HCT116 (cell line): ENCODE data around the gene NACAD.

Experiments used
- CEBPB ChIP-seq: IDR thresholded peaks from 2 replicates; pipeline ENCODE4 v1.6.1; 2012; ENCODE audit warnings: low read depth
- EZH2 ChIP-seq: fragments of 200-600 bp; sonication (generic); IDR thresholded peaks from 2 replicates; pipeline ENCODE4 v1.6.1; 2017; ENCODE audit warnings: antibody characterized with exemption, mixed run types
- MAX ChIP-seq: IDR thresholded peaks from 2 replicates; pipeline ENCODE4 v1.6.1; 2012
- POLR2A ChIP-seq: IDR thresholded peaks from 2 replicates; pipeline ENCODE4 v1.7.0; 2011; ENCODE audit warnings: borderline replicate concordance; ENCODE audit not compliant: insufficient read depth, insufficient read length; ENCODE audit errors: extremely low read depth
- POLR2AphosphoS5 ChIP-seq: IDR thresholded peaks from 2 replicates; pipeline ENCODE4 v1.6.1; 2011; ENCODE audit warnings: mild to moderate bottlenecking, low read depth, low read length, moderate library complexity
- SRF ChIP-seq: IDR thresholded peaks from 2 replicates; pipeline ENCODE4 v1.6.1; 2012; ENCODE audit warnings: low read depth
- TCF7L2 ChIP-seq: IDR thresholded peaks from 2 replicates; pipeline ENCODE4 v1.7.0; 2011; ENCODE audit warnings: borderline replicate concordance, inconsistent platforms; ENCODE audit not compliant: insufficient read depth, insufficient read length; ENCODE audit errors: extremely low read depth
- YY1 ChIP-seq: IDR thresholded peaks from 2 replicates; pipeline ENCODE4 v1.6.1; 2011; ENCODE audit warnings: low read length, low read depth, moderate library complexity, mild to moderate bottlenecking; ENCODE audit not compliant: insufficient replicate concordance; ENCODE audit errors: extremely low read depth
- ZFX ChIP-seq: fragments of 450-650 bp; IDR thresholded peaks from 2 replicates; pipeline ENCODE4 v1.6.1; 2017
- TF ChIP-seq, protein P1 (sequence below), 3 experiments: fragments of 200-600 bp in 1 of 3; sonication (generic) in 1 of 3; IDR thresholded peaks in 2 of 3; conservative IDR thresholded peaks in 1 of 3; 2 replicates each; pipeline ENCODE4 v1.5.1; 2012 to 2017; ENCODE audit warnings: low read depth in 2 of 3, low read length in 2 of 3, antibody characterized with exemption in 1 of 3, borderline replicate concordance in 1 of 3, control low read depth in 1 of 3, mild to moderate bottlenecking in 1 of 3, mixed read lengths in 1 of 3, mixed run types in 1 of 3, moderate library complexity in 1 of 3; ENCODE audit not compliant: insufficient read depth in 1 of 3
- TF ChIP-seq, protein P2 (sequence below): IDR thresholded peaks from 2 replicates; pipeline ENCODE4 v1.6.1; 2011; ENCODE audit warnings: mild to moderate bottlenecking, low read length, moderate library complexity; ENCODE audit not compliant: insufficient replicate concordance; ENCODE audit errors: extremely low read depth
- TF ChIP-seq, protein P3 (sequence below): IDR thresholded peaks from 2 replicates; pipeline ENCODE4 v1.6.1; 2012

- TF ChIP-seq, protein P1, sequence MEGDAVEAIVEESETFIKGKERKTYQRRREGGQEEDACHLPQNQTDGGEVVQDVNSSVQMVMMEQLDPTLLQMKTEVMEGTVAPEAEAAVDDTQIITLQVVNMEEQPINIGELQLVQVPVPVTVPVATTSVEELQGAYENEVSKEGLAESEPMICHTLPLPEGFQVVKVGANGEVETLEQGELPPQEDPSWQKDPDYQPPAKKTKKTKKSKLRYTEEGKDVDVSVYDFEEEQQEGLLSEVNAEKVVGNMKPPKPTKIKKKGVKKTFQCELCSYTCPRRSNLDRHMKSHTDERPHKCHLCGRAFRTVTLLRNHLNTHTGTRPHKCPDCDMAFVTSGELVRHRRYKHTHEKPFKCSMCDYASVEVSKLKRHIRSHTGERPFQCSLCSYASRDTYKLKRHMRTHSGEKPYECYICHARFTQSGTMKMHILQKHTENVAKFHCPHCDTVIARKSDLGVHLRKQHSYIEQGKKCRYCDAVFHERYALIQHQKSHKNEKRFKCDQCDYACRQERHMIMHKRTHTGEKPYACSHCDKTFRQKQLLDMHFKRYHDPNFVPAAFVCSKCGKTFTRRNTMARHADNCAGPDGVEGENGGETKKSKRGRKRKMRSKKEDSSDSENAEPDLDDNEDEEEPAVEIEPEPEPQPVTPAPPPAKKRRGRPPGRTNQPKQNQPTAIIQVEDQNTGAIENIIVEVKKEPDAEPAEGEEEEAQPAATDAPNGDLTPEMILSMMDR (IDR thresholded peaks at IDR 0.05 in 2 of 3, conservative IDR thresholded peaks at IDR 0.05 in 1 of 3; ENCODE audit: borderline replicate concordance in 1 of 3, insufficient read depth in 1 of 3, low read depth in 2 of 3, low read length in 2 of 3) = no peak
- TF ChIP-seq POLR2A = no peak
- no peak for TF ChIP-seq POLR2AphosphoS5
- TF ChIP-seq, protein P2, sequence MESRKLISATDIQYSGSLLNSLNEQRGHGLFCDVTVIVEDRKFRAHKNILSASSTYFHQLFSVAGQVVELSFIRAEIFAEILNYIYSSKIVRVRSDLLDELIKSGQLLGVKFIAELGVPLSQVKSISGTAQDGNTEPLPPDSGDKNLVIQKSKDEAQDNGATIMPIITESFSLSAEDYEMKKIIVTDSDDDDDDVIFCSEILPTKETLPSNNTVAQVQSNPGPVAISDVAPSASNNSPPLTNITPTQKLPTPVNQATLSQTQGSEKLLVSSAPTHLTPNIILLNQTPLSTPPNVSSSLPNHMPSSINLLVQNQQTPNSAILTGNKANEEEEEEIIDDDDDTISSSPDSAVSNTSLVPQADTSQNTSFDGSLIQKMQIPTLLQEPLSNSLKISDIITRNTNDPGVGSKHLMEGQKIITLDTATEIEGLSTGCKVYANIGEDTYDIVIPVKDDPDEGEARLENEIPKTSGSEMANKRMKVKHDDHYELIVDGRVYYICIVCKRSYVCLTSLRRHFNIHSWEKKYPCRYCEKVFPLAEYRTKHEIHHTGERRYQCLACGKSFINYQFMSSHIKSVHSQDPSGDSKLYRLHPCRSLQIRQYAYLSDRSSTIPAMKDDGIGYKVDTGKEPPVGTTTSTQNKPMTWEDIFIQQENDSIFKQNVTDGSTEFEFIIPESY = no peak
- TF ChIP-seq ZFX = no peak
- TF ChIP-seq, protein P3, sequence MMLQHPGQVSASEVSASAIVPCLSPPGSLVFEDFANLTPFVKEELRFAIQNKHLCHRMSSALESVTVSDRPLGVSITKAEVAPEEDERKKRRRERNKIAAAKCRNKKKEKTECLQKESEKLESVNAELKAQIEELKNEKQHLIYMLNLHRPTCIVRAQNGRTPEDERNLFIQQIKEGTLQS = no peak
- no peak for TF ChIP-seq TCF7L2
- no peak for TF ChIP-seq CEBPB
- TF ChIP-seq YY1 = no peak
- no peak for TF ChIP-seq MAX
- TF ChIP-seq EZH2 = no peak
- TF ChIP-seq SRF = no peak
These were observed 56.9 kb downstream of the NACAD start for GRCh38 chr7:45031829-45032228.
